CD4-positive, alpha-beta T cell treated with Interferon gamma for 1 hour (primary cell): ENCODE results near the gene ZNF385B.

Source experiments
- DNase-seq: peaks from one replicate; pipeline ENCODE4 v3.0.0-alpha.2; 2020

ZNF385B gene

GRCh38 chr2:179578171-179578916 is 283.1 kb downstream of the ZNF385B start:
- DNase-seq: no peak

- no peak for DNase-seq
Measured at GRCh38 chr2:179574061-179574519, 287.3 kb downstream of the ZNF385B start.

GRCh38 chr2:179572544-179572943 is 288.9 kb downstream of the ZNF385B start:
- DNase-seq: no peak

GRCh38 chr2:179571721-179572120 is 289.7 kb downstream of the ZNF385B start:
- DNase-seq: no peak

DNA sequence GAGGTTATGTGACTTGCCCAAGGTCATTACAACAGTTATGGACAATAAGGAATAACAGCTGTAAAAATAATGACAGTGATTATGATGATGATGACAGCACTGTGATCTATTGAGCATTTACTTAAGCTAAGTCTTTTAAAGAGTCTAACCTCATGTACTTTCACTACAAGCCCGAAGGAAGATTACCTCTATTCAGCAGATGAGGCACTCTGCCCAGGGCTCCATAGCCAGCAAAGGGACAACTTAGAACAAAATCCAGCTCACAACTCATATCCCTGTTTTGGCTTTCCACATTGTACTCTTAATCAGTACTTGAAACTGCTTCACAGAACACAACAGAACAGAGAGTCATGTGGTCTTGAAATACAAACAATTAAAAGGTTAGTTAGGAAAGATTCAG is 290.2 kb downstream of the ZNF385B start:
- no peak for DNase-seq

- no peak for DNase-seq
Measured at GRCh38 chr2:179569831-179570233, 291.6 kb downstream of the ZNF385B start.

GRCh38 chr2:179565807-179566206 is 295.6 kb downstream of the ZNF385B start:
- DNase-seq: no peak

GRCh38 chr2:179562330-179562885 is 299.0 kb downstream of the ZNF385B start:
- no peak for DNase-seq

DNA sequence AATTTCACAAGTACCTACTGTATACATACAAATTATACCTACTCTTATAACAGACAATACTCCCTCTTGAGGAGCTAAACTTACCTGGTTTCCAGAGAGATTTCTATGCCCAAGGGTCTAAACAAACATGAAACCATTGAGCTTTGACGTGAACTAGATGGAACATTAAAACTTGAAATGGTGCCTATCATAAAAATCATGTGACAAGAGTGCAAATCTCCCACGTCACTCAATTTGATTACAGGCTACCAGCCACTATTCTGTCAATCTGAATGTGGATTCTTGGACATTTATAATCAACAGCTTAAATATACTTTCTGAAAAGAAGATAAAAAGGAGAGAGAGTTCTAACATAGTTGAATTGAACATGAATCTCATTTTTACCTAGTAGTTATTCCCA is 299.7 kb downstream of the ZNF385B start:
- no peak for DNase-seq

DNA sequence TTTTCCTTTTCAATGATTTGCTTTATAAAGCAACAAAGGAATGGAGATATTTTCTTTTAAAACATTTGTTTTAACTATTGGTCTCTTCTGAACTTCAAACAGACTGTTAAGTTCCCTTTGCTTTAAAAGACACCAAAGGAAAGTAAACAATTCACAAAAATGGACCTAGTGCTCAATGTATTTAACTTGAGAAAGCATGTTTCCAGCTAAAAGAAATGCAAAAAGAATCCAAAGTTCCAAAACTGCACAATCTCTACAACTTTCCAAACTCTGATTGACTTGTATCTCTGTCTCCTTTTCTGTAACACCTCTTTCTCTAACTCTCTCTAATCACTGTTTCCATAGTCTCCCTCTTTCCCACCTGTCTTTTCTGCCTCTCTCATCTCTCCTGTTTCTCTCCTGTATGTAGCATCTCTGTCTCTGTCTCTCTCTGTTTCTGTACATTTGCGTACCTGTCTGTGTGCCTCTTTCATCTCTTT is 301.1 kb downstream of the ZNF385B start:
- DNase-seq: no peak

DNA sequence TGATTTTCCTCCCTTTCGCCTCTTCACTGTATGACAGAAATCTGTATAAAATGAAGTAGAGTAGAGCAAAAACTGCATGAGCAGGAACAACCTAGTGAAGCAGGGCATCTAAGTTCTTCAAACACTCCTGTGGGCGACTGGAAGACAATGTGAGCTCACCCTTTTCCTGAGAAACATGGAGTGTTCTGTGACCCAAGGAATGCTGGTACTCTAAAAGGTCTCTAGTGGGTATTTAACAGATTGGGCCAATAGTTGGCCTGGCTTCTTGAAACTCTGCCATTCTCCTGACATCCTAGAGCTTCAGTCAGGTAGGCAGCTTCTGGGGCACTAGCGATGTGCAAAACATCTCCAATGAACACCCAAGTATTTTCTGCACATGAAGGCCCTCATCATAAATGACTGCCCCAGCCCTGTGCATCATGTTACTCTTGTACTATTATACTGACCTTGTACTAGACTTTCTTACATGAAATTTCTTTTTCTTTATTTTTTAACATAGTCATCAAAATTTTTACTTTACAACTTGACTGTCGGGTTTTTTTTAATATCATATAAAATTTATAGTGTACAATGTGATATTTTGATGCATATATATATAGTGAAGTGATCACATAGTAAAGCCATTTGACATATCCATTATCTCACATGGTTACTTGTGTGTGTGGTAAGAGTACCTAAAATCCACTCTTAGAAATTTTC is 302.2 kb downstream of the ZNF385B start:
- DNase-seq: no peak

GRCh38 chr2:179558010-179558934 is 303.1 kb downstream of the ZNF385B start:
- DNase-seq: no peak

DNA sequence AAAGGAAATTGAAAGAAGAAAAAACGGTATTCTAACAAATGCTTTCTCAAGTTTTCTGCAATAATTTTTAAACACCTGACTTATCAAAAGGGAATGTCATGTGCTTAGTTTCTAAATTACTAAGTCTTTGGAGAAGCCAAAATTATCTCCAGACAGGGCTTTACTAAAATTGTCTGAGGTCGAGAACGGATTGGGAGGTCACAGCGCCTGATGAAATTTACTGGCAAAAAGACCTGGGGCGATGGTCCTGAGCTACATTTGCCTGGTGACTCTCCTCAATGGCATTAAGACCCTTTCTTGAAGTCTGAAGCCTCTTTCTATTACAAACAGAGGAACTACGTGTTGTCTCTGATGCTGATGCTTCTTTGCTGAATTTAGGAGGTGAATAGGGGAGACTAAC is 305.0 kb downstream of the ZNF385B start:
- no peak for DNase-seq

- no peak for DNase-seq
Measured at GRCh38 chr2:179555691-179556283, 305.6 kb downstream of the ZNF385B start.

DNA sequence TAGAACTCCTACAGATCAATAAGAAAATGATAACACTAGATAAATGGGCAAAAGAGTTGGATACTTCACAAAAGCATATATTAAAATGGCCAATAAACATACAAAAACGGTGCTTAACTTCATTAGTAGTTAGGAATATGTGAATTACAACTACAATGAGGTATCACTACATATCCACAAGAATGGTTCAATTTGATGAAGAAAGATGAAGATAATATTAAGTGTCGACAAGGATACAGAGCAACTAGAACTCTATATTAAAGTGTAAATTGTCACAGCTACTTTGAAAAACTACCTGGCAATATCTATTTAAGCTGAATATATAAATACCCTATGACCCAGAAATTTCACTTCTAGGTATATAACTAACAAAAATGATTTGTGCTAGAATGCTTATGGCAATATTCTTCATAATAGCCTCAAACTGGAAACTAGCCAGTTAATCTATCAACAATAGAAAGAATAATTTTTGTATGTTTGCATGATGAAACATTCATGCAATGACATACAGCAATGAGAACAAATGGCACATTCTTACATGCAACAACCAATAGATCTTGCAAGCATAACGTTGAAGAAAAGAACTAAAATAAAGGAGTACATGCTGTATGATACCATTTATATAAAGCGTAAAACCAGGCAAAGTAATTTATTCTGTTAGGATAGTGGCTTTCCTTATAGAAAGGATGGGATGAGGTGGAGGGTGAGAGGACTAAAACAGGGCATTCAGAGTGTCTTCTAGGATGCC is 306.6 kb downstream of the ZNF385B start:
- no peak for DNase-seq

GRCh38 chr2:179553382-179553781 is 308.0 kb downstream of the ZNF385B start:
- DNase-seq: no peak

DNA sequence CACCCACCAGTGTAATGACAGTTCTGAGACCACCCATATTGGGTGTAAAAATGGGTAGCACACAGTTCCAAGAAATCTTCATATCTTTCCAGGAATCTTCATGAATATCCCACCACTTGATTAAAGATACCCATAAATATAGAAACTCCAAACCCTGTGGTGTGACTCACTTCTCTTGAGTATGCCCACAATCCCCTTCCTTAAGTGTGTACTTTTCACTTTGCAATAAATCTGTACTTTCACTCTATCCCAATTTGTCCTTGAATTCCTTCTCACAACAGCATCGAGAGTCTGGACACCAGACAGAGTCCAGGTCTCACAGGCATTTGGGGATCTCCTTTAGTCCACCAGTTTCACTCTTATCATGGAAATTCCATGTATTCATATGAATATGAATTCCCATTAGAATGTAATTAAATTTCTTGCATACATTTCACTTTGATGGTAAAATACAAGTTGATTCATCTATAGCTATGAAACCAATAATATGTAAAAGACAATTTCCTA is 309.8 kb downstream of the ZNF385B start:
- DNase-seq: no peak

DNA sequence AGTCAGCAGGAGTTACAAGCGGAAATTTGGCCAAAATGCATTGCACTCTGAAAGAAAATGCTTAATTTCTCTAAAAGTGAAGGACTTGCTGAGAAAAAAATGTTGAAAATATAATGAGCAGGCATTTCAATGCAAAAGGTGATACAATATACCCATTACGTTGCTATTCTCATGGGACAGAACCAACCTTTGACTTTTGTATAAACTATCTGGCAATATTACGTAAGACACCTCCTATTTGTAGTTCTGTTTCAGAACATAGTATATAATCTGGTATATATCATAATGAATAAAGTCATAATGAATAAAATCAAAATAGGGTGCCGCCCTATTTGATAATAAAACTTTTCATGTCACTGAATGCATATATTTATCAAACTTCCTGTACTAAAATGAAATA is 310.6 kb downstream of the ZNF385B start:
- no peak for DNase-seq

- no peak for DNase-seq
Measured at GRCh38 chr2:179550214-179550613, 311.2 kb downstream of the ZNF385B start.

DNA sequence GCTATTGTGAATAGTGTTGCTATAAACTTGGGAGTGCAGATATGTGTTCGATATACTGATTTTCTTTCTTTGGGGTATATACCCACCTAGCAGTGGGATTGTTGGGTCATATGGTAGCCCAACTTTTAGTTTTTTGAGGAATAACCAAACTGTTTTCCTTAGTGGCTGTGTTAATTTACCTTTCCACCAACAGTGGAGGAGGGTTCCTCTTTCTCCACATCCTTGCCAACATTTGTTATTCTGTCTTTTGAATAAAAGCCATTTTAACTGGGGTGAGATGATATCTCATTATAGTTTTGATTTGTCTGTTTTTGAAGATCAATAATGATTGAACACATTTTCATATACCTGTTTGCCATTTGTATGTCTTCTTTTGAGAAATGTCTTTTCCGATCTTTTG is 314.8 kb downstream of the ZNF385B start:
- DNase-seq: no peak

- no peak for DNase-seq
Measured at GRCh38 chr2:179545024-179545423, 316.4 kb downstream of the ZNF385B start.
